CD4-positive, alpha-beta T cell treated with Interferon alpha-2 for 1 hour (primary cell): Measurements from ENCODE around the gene UGT1A5.
"Not testable (repeated sequence)": the region's sequence is repeated elsewhere in the genome, so short reads cannot be mapped to it uniquely, and the experiment has no call there.

Source experiments
- DNase-seq, 2 donors: peaks; one replicate each; pipeline ENCODE4 v3.0.0-alpha.2; 2020 to 2022

Gene UGT1A5

GRCh38 chr2:233746475-233747282 lies 34.0 kb downstream of the UGT1A5 start:
- no peak for DNase-seq

DNA sequence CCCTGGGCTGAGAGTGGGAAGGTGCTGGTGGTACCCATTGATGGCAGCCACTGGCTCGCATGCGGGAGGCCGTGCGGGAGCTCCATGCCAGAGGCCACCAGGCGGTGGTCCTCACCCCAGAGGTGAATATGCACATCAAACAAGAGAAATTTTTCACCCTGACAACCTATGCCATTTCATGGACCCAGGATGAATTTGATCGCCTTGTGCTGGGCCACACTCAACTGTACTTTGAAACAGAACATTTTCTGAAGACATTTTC lies 34.5 kb downstream of the UGT1A5 start:
- DNase-seq, result no peak

DNA sequence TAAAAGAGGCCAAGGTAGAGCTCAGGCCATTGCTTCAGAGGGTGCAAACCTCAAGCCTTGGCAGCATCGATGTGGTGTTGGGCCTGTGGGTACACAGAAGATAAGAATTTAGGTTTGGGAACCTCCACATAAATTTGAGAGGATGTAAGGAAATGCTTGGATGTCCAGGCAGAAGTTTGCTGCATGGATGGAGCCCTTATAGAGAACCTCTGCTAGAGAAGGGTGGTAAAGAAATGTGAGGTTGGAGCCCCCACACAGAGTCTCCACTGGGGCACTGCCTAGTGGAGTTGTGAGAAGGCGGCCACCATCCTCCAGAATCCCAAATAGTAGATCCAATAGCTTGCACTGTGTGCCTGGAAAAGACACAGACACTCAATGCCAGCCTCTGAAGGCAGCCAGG lies 38.0 kb downstream of the UGT1A5 start:
- DNase-seq, result not testable (repeated sequence)

- not testable (repeated sequence) for DNase-seq
Measured at GRCh38 chr2:233751212-233752009, 38.7 kb downstream of the UGT1A5 start.

DNA sequence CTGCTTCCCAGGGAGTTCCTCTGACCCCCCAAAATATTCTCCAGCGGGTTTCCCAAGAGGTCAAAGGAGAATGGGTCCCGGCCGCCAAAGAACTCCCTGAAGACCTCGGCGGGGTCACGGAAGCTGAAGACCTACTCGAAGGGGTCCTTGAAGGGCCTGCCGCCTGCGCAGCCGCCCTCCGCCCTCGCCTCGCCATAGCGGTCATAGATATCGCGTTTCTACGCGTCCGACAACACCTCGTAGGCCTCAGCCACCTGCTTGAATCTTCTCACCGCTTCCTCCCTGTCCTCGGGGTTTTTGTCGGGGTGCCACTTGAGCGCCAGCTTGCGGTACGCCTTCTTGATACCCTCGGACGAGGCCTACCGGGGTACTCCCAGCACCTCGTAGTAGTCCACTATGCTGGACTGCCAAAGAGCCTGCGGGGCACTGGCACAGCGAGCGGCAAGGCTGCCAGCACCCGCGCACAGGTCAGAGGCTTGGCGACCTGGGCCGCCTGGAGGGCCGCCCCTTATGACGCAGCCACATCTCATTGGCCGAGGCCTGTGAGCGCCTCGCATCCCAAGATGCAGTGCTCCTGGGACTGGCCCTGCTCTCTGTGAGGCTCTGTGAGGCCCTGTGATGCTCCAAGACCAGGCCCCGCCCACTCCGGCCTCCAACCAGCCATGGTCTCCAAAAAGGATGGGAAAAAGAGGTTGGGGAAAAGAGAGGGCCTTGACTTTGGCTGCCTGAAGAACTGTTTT lies 42.3 kb downstream of the UGT1A5 start:
- no peak for DNase-seq

- DNase-seq, result no peak
Measured at GRCh38 chr2:233756429-233757081, 43.8 kb downstream of the UGT1A5 start.

DNA sequence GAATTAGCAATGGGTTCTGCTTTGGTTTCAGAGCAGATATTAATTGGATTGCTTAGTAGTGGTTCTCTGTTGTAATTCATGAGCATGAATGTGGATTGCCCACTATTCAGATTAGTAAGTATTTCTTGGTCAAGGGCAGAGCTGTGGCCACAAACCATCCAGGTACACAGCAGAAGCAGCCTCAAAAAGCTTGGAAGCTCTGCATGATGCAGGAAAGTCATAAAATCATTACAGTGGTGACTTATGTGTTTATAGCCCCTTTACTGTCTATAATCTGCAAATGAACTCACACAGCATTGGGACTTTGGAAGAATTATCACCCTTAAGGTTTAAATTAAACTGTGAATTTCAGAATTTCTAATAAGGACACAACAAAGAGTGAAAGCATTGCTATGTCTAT lies 45.4 kb downstream of the UGT1A5 start:
- DNase-seq, result no peak

GRCh38 chr2:233758849-233759248 lies 46.1 kb downstream of the UGT1A5 start:
- no peak for DNase-seq

DNA sequence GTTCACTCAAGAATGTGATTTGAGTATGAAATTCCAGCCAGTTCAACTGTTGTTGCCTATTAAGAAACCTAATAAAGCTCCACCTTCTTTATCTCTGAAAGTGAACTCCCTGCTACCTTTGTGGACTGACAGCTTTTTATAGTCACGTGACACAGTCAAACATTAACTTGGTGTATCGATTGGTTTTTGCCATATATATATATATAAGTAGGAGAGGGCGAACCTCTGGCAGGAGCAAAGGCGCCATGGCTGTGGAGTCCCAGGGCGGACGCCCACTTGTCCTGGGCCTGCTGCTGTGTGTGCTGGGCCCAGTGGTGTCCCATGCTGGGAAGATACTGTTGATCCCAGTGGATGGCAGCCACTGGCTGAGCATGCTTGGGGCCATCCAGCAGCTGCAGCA lies 47.3 kb downstream of the UGT1A5 start, which contains the start of gene UGT1A1:
Gene UGT1A1, plus strand, starts transcription at position 228 of the 400 bp plus-strand sequence. Its CDS starts 18 bp downstream, at position 246.
- DNase-seq, result no peak

DNA sequence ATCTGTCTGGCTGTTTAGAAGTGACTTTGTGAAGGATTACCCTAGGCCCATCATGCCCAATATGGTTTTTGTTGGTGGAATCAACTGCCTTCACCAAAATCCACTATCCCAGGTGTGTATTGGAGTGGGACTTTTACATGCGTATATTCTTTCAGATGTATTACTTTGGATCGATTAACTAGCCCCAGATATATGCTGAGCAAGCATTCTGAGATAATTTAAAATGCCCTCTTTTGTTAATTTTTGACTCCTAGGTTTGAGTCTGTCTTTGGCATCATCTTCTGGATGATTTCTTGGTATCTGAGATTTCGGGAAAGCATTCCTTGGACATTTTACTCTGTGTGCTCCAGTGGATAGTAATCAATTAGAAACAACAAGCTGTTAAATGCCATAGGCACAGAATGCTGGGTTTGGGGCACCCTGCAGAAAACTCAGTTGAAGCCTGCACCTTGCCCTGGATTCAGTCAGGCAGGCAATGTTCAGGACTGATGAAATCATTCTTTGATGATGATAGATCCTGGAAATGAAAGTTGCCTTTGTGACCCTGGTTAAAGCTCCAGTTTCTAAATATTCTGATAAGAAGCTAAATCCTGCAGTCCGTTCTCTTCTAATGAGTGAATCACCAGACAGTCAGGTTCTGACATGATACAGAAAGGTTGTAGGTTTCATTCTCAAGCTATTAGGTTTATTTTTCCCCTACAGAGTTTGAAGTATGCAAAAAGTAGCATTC lies 48.5 kb downstream of the UGT1A5 start:
- DNase-seq, result no peak

- no peak for DNase-seq
Measured at GRCh38 chr2:233764264-233764663, 51.6 kb downstream of the UGT1A5 start.

DNA sequence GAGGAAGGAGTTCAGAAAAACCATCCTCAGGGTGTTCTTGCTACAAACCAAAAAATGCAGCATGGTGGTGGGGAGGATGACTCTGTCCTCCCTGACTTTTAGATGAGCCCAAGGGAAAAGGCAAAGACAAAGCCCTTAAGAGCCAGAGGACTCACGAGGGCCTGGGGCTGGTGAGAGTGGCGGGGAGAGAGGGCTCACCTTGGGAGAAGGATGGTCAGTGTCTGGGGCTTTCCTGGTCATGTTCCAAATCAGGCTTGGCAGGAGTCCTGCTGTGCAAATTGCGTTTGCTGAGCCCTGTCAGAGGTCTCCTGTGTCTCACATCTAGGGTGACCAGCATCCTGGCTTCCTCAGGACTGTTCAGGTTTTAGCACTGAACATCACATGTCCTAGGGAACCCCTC lies 52.1 kb downstream of the UGT1A5 start:
- no peak for DNase-seq

DNA sequence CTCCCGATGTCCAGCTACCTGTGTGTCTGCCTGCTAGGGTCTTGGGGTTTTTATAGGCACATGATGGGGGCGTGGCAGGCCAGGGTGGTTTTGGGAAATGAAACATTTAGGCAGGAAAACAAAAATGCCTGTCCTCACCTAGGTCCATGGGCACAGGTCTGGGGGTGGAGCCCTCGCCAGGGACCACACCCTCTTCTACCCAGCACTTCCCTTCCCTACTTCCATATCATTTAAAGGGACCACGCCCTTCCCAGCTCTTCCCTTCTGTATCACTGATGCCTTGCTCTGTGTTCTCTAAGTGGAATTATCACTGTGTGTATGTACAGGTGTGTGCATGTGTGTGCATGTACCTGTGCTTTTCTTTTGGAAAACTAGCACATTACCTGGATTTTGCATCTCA lies 53.7 kb downstream of the UGT1A5 start:
- no peak for DNase-seq

GRCh38 chr2:233768076-233768475 lies 55.4 kb downstream of the UGT1A5 start:
- no peak for DNase-seq

GRCh38 chr2:233769260-233769659 lies 56.6 kb downstream of the UGT1A5 start:
- no peak for DNase-seq

DNA sequence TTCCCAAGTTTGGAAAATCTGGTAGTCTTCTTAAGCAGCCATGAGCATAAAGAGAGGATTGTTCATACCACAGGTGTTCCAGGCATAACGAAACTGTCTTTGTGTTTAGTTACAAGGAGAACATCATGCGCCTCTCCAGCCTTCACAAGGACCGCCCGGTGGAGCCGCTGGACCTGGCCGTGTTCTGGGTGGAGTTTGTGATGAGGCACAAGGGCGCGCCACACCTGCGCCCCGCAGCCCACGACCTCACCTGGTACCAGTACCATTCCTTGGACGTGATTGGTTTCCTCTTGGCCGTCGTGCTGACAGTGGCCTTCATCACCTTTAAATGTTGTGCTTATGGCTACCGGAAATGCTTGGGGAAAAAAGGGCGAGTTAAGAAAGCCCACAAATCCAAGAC lies 59.4 kb downstream of the UGT1A5 start:
- no peak for DNase-seq

GRCh38 chr2:233772583-233772982 lies 59.9 kb downstream of the UGT1A5 start:
- DNase-seq, result no peak

- no peak for DNase-seq
Measured at GRCh38 chr2:233773854-233774253, 61.1 kb downstream of the UGT1A5 start.

DNA sequence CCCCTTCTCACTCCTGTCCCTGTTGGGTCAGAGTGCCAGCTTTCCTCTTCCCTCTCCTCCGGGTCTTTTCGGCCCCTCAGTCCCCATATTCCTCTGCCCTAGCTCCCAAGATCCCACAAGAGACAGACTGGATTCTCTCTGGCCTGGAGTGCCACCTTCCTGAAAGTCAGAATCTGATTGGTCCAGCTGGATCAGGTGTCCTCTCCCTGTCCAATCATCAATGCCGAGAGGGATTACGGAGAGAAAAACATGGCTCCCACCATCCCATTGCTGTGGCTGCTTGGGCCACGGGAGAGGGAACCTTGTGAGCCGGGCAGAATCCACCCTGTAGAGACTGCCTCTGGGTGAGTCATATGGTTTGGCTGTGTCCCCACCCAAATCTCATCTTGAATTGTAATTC lies 62.7 kb downstream of the UGT1A5 start:
- no peak for DNase-seq

DNA sequence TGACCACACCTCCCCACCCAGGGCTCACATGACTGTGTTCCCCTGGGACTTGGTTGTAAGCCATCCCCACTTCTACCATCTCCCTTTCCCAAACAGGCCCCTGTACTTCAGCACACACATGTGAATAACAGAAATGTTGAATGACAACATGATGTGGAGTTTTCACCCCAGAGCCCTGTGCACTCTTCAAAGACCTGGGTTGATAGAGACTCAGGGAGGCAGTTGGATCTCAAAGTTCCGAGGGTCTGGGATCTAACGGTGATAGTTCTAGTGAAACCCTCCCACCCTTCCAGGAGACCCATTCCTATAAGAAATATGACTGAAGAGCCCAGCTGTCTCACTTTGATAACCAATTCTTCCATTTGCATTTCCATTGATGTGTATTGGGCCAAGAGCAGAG lies 65.3 kb downstream of the UGT1A5 start, which contains the start of gene MROH2A:
Gene MROH2A, plus strand, starts transcription at position 301 of the 400 bp plus-strand sequence. CDS start 1,029 bp downstream, outside the sequence.
- no peak for DNase-seq

GRCh38 chr2:233779722-233780121 lies 67.0 kb downstream of the UGT1A5 start:
- DNase-seq, result no peak

DNA sequence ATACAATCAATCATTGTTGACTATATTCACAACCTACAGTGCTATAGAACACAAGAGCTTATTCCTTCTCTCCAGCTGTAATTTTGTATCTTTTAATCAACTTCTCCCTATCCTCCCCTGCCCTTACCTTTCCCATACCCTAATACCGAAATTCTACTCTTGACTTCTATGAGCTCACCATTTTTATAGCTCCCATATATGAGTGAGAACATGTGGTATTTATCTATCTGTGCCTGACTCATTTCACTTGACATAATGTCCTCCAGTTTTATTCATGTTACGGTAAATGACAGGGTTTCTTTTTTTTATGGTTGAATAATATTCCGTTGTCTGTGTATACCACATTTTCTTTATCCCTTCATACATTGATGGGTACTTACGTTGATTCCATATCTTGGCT lies 68.1 kb downstream of the UGT1A5 start:
- DNase-seq, result no peak
